Fibroblast of lung (primary cell): Measurements from ENCODE around the gene HSPA2. TPM values are rescaled to one million over a fixed set of nuclear protein-coding genes. Genes with fewer than 3 reads are reported as not detected.

ENCODE experiments used
- DNase-seq, 2 donors: peaks; one replicate each; pipeline versions ENCODE4 v3.0.0 to v3.0.0-alpha.2; 2010; ENCODE audit warnings: low read depth in 2 of 2
- H2AFZ ChIP-seq: 2 replicates; pipeline ENCODE4 v1.5.1; 2012; ENCODE audit warnings: low read length, control low read depth, inconsistent platforms
- H3K27ac ChIP-seq: 2 replicates; pipeline ENCODE4 v1.5.1; 2011; ENCODE audit warnings: low read length, control low read depth; ENCODE audit not compliant: insufficient read depth
- H3K27me3 ChIP-seq: 2 replicates; pipeline ENCODE4 v1.5.1; 2011; ENCODE audit warnings: mild to moderate bottlenecking, low read length; ENCODE audit not compliant: control insufficient read depth, insufficient read depth
- H3K36me3 ChIP-seq: 2 replicates; pipeline ENCODE4 v1.5.1; 2011; ENCODE audit warnings: low read length; ENCODE audit not compliant: control insufficient read depth, insufficient read depth
- H3K4me1 ChIP-seq: 2 replicates; pipeline ENCODE4 v1.5.1; 2011; ENCODE audit warnings: low read length; ENCODE audit not compliant: control insufficient read depth, insufficient read depth; ENCODE audit errors: extremely low read depth
- H3K4me2 ChIP-seq: 2 replicates; pipeline ENCODE4 v1.5.1; 2011; ENCODE audit warnings: low read length, control low read depth; ENCODE audit not compliant: insufficient read depth; ENCODE audit errors: extremely low read depth
- H3K4me3 ChIP-seq, 4 experiments: fragments of 200-600 bp in 1 of 4; sonication (generic) in 1 of 4; replicated peaks in 1 of 4; 2 replicates each; pipeline ENCODE4 v1.5.1; 2011 to 2016; ENCODE audit warnings: low read length in 4 of 4, low read depth in 3 of 4, mild to moderate bottlenecking in 3 of 4, control low read depth in 2 of 4, inconsistent platforms in 1 of 4, mixed read lengths in 1 of 4; ENCODE audit not compliant: insufficient read depth in 1 of 4; ENCODE audit errors: control extremely low read depth in 1 of 4
- H3K79me2 ChIP-seq: 2 replicates; pipeline ENCODE4 v1.5.1; 2012; ENCODE audit warnings: mild to moderate bottlenecking, low read length, inconsistent platforms; ENCODE audit not compliant: control insufficient read depth, insufficient read depth
- H3K9ac ChIP-seq: 2 replicates; pipeline ENCODE4 v1.5.1; 2011; ENCODE audit warnings: mild to moderate bottlenecking, low read length, control low read depth; ENCODE audit not compliant: insufficient read depth
- H3K9me3 ChIP-seq: 2 replicates; pipeline ENCODE4 v1.5.1; 2012; ENCODE audit warnings: low read depth, low read length; ENCODE audit not compliant: control insufficient read depth, insufficient read depth
- H4K20me1 ChIP-seq: 2 replicates; pipeline ENCODE4 v1.5.1; 2011; ENCODE audit warnings: low read length; ENCODE audit not compliant: control insufficient read depth, insufficient read depth; ENCODE audit errors: extremely low read depth
- EZH2 ChIP-seq: IDR thresholded peaks from 2 replicates; pipeline ENCODE4 v1.5.1; 2012; ENCODE audit warnings: low read length, control low read depth, mild to moderate bottlenecking; ENCODE audit errors: missing control alignments
- polyA plus RNA-seq, 2 donors: library from polyadenylated mRNA; depleted of rRNA in 1 of 2; stranded (reverse) in 1 of 2; unstranded in 1 of 2; fragments of >200 nt; gene quantifications; 2 replicates each; pipeline ENCODE4 v1.2.1, GENCODE V29; 2011 to 2012; ENCODE audit warnings: missing spikeins in 1 of 2
- total RNA-seq: library from RNA; depleted of rRNA; stranded (reverse); fragments of >200 nt; gene quantifications from 2 replicates; pipeline ENCODE4 v1.2.1, GENCODE V29; 2014
- TF ChIP-seq, protein P1 (sequence below), 2 donors: IDR thresholded peaks in 1 of 2; conservative IDR thresholded peaks in 1 of 2; 1 replicate in 1 of 2; 2 replicates in 1 of 2; pipeline ENCODE4 v1.5.1; 2011 to 2012; ENCODE audit warnings: low read length in 2 of 2, control low read depth in 1 of 2, inconsistent platforms in 1 of 2, low read depth in 1 of 2, mild to moderate bottlenecking in 1 of 2

HSPA2 gene
- total and polyA plus RNA-seq, 2 donors (not counting 1 experiment from before 2014, with no cell fraction given), result 9.9 to 50.0 TPM

DNA sequence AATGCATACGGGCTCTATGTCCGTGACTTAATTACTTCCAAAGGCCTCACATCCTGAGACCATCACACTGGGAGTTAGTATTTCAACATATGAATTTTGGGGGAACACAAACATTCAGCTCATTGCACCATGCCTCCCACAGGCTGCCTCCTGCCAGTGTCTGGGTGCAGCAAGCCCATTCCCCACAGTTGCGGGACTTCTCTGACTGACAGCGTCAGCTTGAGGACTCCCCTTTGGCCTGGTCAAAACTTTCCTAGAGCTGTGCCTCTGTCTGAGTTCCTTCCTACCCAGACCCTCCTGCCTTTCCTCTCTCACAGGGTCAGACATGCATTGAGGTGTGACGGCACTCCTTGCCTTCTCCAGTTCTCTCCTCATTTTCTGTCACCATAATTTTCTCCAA is 36.7 kb downstream of the HSPA2 start:
- H3K27me3 ChIP-seq, result no peaks in the 10 kb centered on the region
- H3K79me2 ChIP-seq, result no peaks in the 10 kb centered on the region
- H3K4me3 ChIP-seq, result no peak overlapping the region
- no peaks in the 10 kb centered on the region for H4K20me1 ChIP-seq
- no peak overlapping the region for H3K9ac ChIP-seq
- TF ChIP-seq, protein P1, sequence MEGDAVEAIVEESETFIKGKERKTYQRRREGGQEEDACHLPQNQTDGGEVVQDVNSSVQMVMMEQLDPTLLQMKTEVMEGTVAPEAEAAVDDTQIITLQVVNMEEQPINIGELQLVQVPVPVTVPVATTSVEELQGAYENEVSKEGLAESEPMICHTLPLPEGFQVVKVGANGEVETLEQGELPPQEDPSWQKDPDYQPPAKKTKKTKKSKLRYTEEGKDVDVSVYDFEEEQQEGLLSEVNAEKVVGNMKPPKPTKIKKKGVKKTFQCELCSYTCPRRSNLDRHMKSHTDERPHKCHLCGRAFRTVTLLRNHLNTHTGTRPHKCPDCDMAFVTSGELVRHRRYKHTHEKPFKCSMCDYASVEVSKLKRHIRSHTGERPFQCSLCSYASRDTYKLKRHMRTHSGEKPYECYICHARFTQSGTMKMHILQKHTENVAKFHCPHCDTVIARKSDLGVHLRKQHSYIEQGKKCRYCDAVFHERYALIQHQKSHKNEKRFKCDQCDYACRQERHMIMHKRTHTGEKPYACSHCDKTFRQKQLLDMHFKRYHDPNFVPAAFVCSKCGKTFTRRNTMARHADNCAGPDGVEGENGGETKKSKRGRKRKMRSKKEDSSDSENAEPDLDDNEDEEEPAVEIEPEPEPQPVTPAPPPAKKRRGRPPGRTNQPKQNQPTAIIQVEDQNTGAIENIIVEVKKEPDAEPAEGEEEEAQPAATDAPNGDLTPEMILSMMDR (conservative IDR thresholded peaks at IDR 0.05 in 1 of 2, IDR thresholded peaks at IDR 0.05 in 1 of 2; ENCODE audit: low read depth in 1 of 2, low read length in 2 of 2), result no peak
- TF ChIP-seq EZH2, result no peak
- no peaks in the 10 kb centered on the region for H3K9me3 ChIP-seq
- H3K36me3 ChIP-seq, result no peaks in the 10 kb centered on the region
- DNase-seq, result no peak
- no peak overlapping the region for H3K4me2 ChIP-seq
- H3K27ac ChIP-seq, result no peak overlapping the region
- H2AFZ ChIP-seq, result no peak overlapping the region
- no peaks in the 10 kb centered on the region for H3K4me1 ChIP-seq

DNA sequence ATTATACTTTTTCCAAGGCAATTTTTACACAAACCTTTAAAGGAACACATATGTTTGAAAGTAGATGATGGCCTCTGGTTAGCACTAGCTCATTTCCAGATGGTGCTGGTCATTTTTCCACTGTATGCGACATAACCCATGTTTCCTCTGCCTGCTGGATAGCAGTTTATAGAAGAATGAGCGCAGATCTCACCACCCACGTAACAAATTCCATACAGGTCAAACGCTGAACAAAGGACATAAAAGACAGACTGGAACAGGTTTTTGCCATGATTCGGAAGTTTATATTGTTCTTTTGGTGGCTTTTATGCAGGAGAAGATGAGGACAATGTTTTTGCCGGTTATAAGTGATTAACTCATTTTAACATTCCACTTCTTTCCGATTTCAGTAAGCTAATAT is 39.9 kb downstream of the HSPA2 start:
- Histone ChIP-seq H2AFZ (no peak overlapping the region), H3K4me1 (no peaks in the 10 kb centered on the region), H3K27me3 (no peaks in the 10 kb centered on the region), H3K36me3 (no peaks in the 10 kb centered on the region), H4K20me1 (no peaks in the 10 kb centered on the region), H3K27ac (no peak overlapping the region), H3K9ac (no peak overlapping the region), H3K4me3 (no peak overlapping the region), H3K4me2 (no peak overlapping the region), H3K79me2 (no peaks in the 10 kb centered on the region), H3K9me3 (no peaks in the 10 kb centered on the region)
- DNase-seq, result peak in 1 of 2 donors; percentile 58
- TF ChIP-seq, protein P1 (conservative IDR thresholded peaks at IDR 0.05 in 1 of 2, IDR thresholded peaks at IDR 0.05 in 1 of 2; ENCODE audit: low read depth in 1 of 2, low read length in 2 of 2), result no peak
- TF ChIP-seq EZH2, result no peak

DNA sequence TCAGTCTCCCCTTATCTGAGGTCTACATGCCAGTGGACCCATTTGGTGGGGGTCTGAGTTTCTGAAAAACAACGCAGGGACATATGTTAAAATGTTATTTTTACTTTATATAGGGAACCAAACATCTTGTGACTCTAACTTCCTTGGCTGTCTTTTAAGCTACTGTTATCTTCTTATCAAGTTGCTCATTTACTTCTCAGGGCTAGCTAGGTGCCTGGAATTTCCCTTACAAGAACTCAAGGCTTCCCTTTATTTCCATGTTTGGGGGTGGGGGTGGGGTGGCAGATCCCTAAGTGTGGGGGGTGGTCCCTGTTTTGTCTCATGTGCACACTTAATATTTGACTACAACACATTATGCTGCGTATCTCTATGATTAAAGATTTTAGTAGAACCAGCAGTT is 40.8 kb downstream of the HSPA2 start:
- Histone ChIP-seq H3K36me3 (no peaks in the 10 kb centered on the region), H3K9me3 (no peaks in the 10 kb centered on the region), H3K27me3 (no peaks in the 10 kb centered on the region), H3K9ac (no peak overlapping the region), H3K4me1 (no peaks in the 10 kb centered on the region), H3K79me2 (no peaks in the 10 kb centered on the region), H2AFZ (no peak overlapping the region), H3K4me2 (no peak overlapping the region), H3K4me3 (no peak overlapping the region), H3K27ac (no peak overlapping the region), H4K20me1 (no peaks in the 10 kb centered on the region)
- no peak for DNase-seq
- TF ChIP-seq, protein P1 (conservative IDR thresholded peaks at IDR 0.05 in 1 of 2, IDR thresholded peaks at IDR 0.05 in 1 of 2; ENCODE audit: low read depth in 1 of 2, low read length in 2 of 2), result no peak
- TF ChIP-seq EZH2, result no peak
